GM19351 (cell line): Measurements from ENCODE around the gene PHKA2.

Experiments
- ATAC-seq: cut with Tn5 transposase; IDR thresholded peaks from one replicate; pipeline ENCODE4 v1.9.1; 2021; ENCODE audit warnings: mild to moderate bottlenecking, moderate library complexity; ENCODE audit not compliant: unreplicated experiment

The PHKA2 gene

GRCh38 chrX:18931972-18932371 is 51.9 kb downstream of the PHKA2 start:
- ATAC-seq, result no peak

- no peak for ATAC-seq
Observed at GRCh38 chrX:18929775-18930174, 54.1 kb downstream of the PHKA2 start.

- ATAC-seq, result no peak
Observed at GRCh38 chrX:18927558-18927957, 56.4 kb downstream of the PHKA2 start.

GRCh38 chrX:18924507-18925088 is 59.3 kb downstream of the PHKA2 start:
- ATAC-seq, result no peak

- ATAC-seq, result no peak
Observed at GRCh38 chrX:18920566-18920965, 63.3 kb downstream of the PHKA2 start.

GRCh38 chrX:18920079-18920478 is 63.8 kb downstream of the PHKA2 start:
- ATAC-seq, result no peak

GRCh38 chrX:18917831-18918230 is 66.1 kb downstream of the PHKA2 start:
- no peak for ATAC-seq

GRCh38 chrX:18906286-18906685 is 77.6 kb downstream of the PHKA2 start:
- no peak for ATAC-seq

GRCh38 chrX:18900401-18900976 is 83.4 kb downstream of the PHKA2 start:
- no peak for ATAC-seq

GRCh38 chrX:18899796-18900380 is 84.0 kb downstream of the PHKA2 start:
- ATAC-seq, result no peak

- no peak for ATAC-seq
Observed at GRCh38 chrX:18898492-18898891, 85.4 kb downstream of the PHKA2 start.

- no peak for ATAC-seq
Observed at GRCh38 chrX:18898091-18898490, 85.8 kb downstream of the PHKA2 start.

GRCh38 chrX:18897611-18898010 is 86.3 kb downstream of the PHKA2 start:
- ATAC-seq, result no peak

GRCh38 chrX:18896680-18897544 is 87.0 kb downstream of the PHKA2 start:
- ATAC-seq, result no peak

GRCh38 chrX:18895189-18895951 is 88.5 kb downstream of the PHKA2 start:
- no peak for ATAC-seq

GRCh38 chrX:18894156-18894555 is 89.8 kb downstream of the PHKA2 start:
- no peak for ATAC-seq

- no peak for ATAC-seq
Observed at GRCh38 chrX:18893536-18893935, 90.4 kb downstream of the PHKA2 start.

GRCh38 chrX:18892899-18893298 is 91.0 kb downstream of the PHKA2 start:
- ATAC-seq, result no peak

GRCh38 chrX:18891548-18891945 is 92.4 kb downstream of the PHKA2 start:
- ATAC-seq, result no peak

GRCh38 chrX:18890724-18891547 is 93.0 kb downstream of the PHKA2 start:
- no peak for ATAC-seq
